Peyer's patch (tissue), 4 donors: ENCODE data around the gene HTR3D. TPM values are rescaled to one million over a fixed set of nuclear protein-coding genes. Genes with fewer than 3 reads are reported as not detected.

ENCODE experiments used
- DNase-seq, 3 donors: peaks; one replicate each; pipeline ENCODE4 v3.0.0-alpha.2; 2017 to 2019
- H3K27ac ChIP-seq, 4 donors: fragments of 200-600 bp; sonication (generic); one replicate each; pipeline ENCODE4 v1.5.1; 2016 to 2019
- H3K27me3 ChIP-seq, 2 donors: fragments of 200-600 bp; sonication (generic); one replicate each; pipeline ENCODE4 v1.5.1; 2019
- H3K36me3 ChIP-seq, 3 donors: fragments of 200-600 bp; sonication (generic); one replicate each; pipeline ENCODE4 v1.5.1; 2016 to 2019
- H3K4me1 ChIP-seq, 4 donors: fragments of 200-600 bp; sonication (generic); one replicate each; pipeline ENCODE4 v1.5.1; 2016 to 2019
- H3K4me3 ChIP-seq, 4 donors: fragments of 200-600 bp; sonication (generic); 1 replicate in 3 of 4; 2 replicates in 1 of 4; pipeline ENCODE4 v1.5.1; 2016 to 2019; ENCODE audit warnings: mild to moderate bottlenecking in 1 of 4
- H3K9me3 ChIP-seq, 4 donors: fragments of 200-600 bp; sonication (generic); one replicate each; pipeline ENCODE4 v1.5.1; 2016 to 2019; ENCODE audit warnings: mild to moderate bottlenecking in 1 of 4
- CTCF ChIP-seq, 6 experiments: fragments of 450-650 bp in 4 of 6; fragments of 200-600 bp in 2 of 6; sonication (generic) in 1 of 6; IDR thresholded peaks; one replicate each; pipeline ENCODE4 v1.5.1; 2017 to 2019; ENCODE audit warnings: antibody characterized with exemption in 6 of 6, mild to moderate bottlenecking in 3 of 6, moderate library complexity in 1 of 6
- POLR2A ChIP-seq, 2 donors: fragments of 450-650 bp; IDR thresholded peaks; one replicate each; pipeline ENCODE4 v1.5.1; 2017; ENCODE audit warnings: antibody characterized with exemption in 2 of 2, mild to moderate bottlenecking in 2 of 2, moderate library complexity in 2 of 2
- small RNA-seq, 2 donors: library from RNA; depleted of rRNA; stranded (forward); fragments of <200 nt; gene quantifications; one replicate each; pipeline ENCODE3, GENCODE V24; 2016
- total RNA-seq, 4 donors: library from RNA; depleted of rRNA; stranded (reverse); fragments of >200 nt; gene quantifications; one replicate each; pipeline ENCODE4 v1.1.0, GENCODE V29; 2016

Gene HTR3D
- total RNA-seq, 4 donors from 2014 or later, result not detected

DNA sequence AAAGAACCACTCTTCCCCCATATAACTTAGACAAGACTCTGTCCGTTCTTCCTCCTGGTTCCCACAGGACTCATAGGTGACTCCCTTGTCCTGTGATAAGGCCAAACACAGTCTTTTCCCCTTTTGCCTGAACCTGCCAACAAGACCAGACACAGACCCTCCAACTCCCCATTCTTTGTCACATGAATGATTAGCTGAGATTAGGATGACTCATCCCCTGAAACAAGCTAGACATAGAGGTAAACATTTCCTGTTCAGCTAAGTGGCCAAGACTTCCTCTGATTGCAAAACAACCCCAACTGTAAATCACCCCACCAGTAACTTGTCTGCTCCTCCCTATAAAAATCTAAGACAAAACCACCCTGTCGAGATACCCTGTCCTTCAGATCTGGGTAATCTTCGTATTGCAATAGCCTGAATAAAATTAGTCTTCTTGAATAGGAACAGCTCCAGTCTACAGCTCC is 53.9 kb downstream of the HTR3D start:
- Histone ChIP-seq H3K36me3 (no peaks in the 10 kb centered on the region), H3K9me3 (no peaks in the 10 kb centered on the region), H3K27ac (no peak overlapping the region), H3K4me3 (no peak overlapping the region), H3K4me1 (no peaks in the 10 kb centered on the region), H3K27me3 (no peaks in the 10 kb centered on the region)
- TF ChIP-seq POLR2A (IDR thresholded peaks at IDR 0.05), result no peak
- no peak for TF ChIP-seq CTCF (IDR thresholded peaks at IDR 0.05)
- DNase-seq, result no peak

Small RNA genes lying within 50 kb of the gene (small RNA-seq; reads per million reads assigned to genes)
- 0 reads per million in 2 donors for gene RF00019

Other genes starting within 250 kb of the HTR3D start
- 1 to 10 TPM in 3 of 4 donors, not detected in 1; 1.8 to 9.9 (median 2.0) TPM for gene MAP6D1, start 206.2 kb upstream of the HTR3D start, total RNA-seq
- 10 to 100 TPM; 22.3 to 69.9 (median 43.9) TPM for gene PARL, start 146.9 kb upstream of the HTR3D start, total RNA-seq
- 10 to 100 TPM; 54.0 to 95.7 (median 82.1) TPM for gene ABCC5, start 13.9 kb upstream of the HTR3D start, total RNA-seq
- not detected for gene HTR3C, start 21.3 kb downstream of the HTR3D start, total RNA-seq
- gene HTR3E, start 65.3 kb downstream of the HTR3D start, total RNA-seq, result 1 to 10 TPM in 1 of 4 donors, not detected in 3; 1.2 TPM
- gene EIF2B5, start 103.6 kb downstream of the HTR3D start, total RNA-seq, result 10 to 100 TPM; 24.7 to 67.7 (median 41.6) TPM
- gene DVL3, start 123.6 kb downstream of the HTR3D start, total RNA-seq, result 10 to 100 TPM; 65.3 to 90.6 (median 76.7) TPM
- gene AP2M1, start 143.1 kb downstream of the HTR3D start, total RNA-seq, result 100 to 1,000 TPM; 150 to 200 (median 195) TPM
- 100 to 1,000 TPM in 3 of 4 donors, 10 to 100 TPM in 1; 94.7 to 136 (median 125) TPM for gene ABCF3, start 154.5 kb downstream of the HTR3D start, total RNA-seq
- gene VWA5B2, start 197.8 kb downstream of the HTR3D start, total RNA-seq, result 1 to 10 TPM in 3 of 4 donors, under 1 TPM in 1; 0.83 to 9.1 (median 6.9) TPM
- gene ALG3, start 217.2 kb downstream of the HTR3D start, total RNA-seq, result 10 to 100 TPM; 19.0 to 63.6 (median 56.8) TPM
- gene EEF1AKMT4, start 217.9 kb downstream of the HTR3D start, total RNA-seq, result 1 to 10 TPM; 1.7 to 9.8 (median 5.7) TPM
- not detected for gene CAMK2N2, start 229.8 kb downstream of the HTR3D start, total RNA-seq
- not detected for gene ECE2, start 244.3 kb downstream of the HTR3D start, total RNA-seq